GM12878 (cell line): Measurements from ENCODE around the gene RPGR. TPM values are rescaled to one million over a fixed set of nuclear protein-coding genes. Genes with fewer than 3 reads are reported as not detected.

Experiments used
- ATAC-seq: fragments of 200-7000 bp; cut with Tn5 transposase; 3 replicates; pipeline ENCODE4 v1.9.1; 2020; ENCODE audit warnings: mild to moderate bottlenecking, moderate library complexity
- BruUV-seq: library from RNA; stranded (reverse); fragments of 400-500 nt; replicated peaks from 2 replicates; lab custom pipeline; 2021; lab: Mats Ljungman, UMichigan
- CTCF ChIA-PET: fragments of 300-600 bp; sonication (Branson Sonifier 250); formaldehyde crosslinking; extraction: SDS; loops from one replicate; lab custom pipeline; 2021; ENCODE audit warnings: inconsistent platforms; lab: Yijun Ruan, JAX
- POLR2A ChIA-PET: fragments of 350-600 bp; formaldehyde crosslinking; extraction: SDS; loops from one replicate; lab custom pipeline; 2021; ENCODE audit warnings: inconsistent platforms; lab: Charles Lee
- RAD21 ChIA-PET: fragments of 300-600 bp; sonication (Branson Sonifier 250); formaldehyde crosslinking; loops from one replicate; lab custom pipeline; 2023; ENCODE audit warnings: antibody characterized with exemption; ENCODE audit not compliant: unreplicated experiment; lab: Charles Lee
- SMC1A ChIA-PET: fragments of 300-600 bp; sonication (Branson Sonifier 250); formaldehyde crosslinking; loops from one replicate; lab custom pipeline; 2023; ENCODE audit not compliant: unreplicated experiment, uncharacterized antibody; lab: Charles Lee
- DNase-seq: peaks from one replicate; pipeline ENCODE4 v3.0.0-alpha.2; 2011; ENCODE audit warnings: low read depth, low spot score
- FAIRE-seq: peaks from 3 replicates; lab custom pipeline; 2011; peaks lifted over from hg19 to GRCh38; lab: Jason Lieb, UNC
- H2AFZ ChIP-seq: 2 replicates; pipeline ENCODE4 v1.6.0; 2011; ENCODE audit warnings: low read depth, low read length, control low read depth; ENCODE audit not compliant: control insufficient read depth
- H3K27ac ChIP-seq: 2 replicates; pipeline ENCODE4 v1.5.1; 2011; ENCODE audit warnings: control low read depth; ENCODE audit not compliant: control insufficient read depth, insufficient read depth
- H3K27me3 ChIP-seq, 2 experiments: replicated peaks in 1 of 2; 2 replicates each; pipeline versions ENCODE4 v1.6.0 to v1.6.1; 2011; ENCODE audit warnings: low read length in 1 of 2; ENCODE audit not compliant: control insufficient read depth in 2 of 2, insufficient read depth in 2 of 2
- H3K36me3 ChIP-seq, 2 experiments: 2 replicates each; pipeline ENCODE4 v1.5.1; 2011; ENCODE audit warnings: low read length in 1 of 2; ENCODE audit not compliant: control insufficient read depth in 2 of 2, insufficient read depth in 2 of 2
- H3K4me1 ChIP-seq: 2 replicates; pipeline ENCODE4 v1.6.1; 2011; ENCODE audit warnings: mild to moderate bottlenecking, low read length, moderate library complexity, mixed read lengths; ENCODE audit not compliant: control insufficient read depth, insufficient read depth
- H3K4me2 ChIP-seq: 2 replicates; pipeline ENCODE4 v1.6.0; 2011; ENCODE audit warnings: control low read depth; ENCODE audit not compliant: control insufficient read depth, insufficient read depth
- H3K4me3 ChIP-seq: fragments of 200-600 bp; sonication (generic); 2 replicates; pipeline ENCODE4 v1.5.1; 2016
- H3K79me2 ChIP-seq: 2 replicates; pipeline ENCODE4 v1.6.0; 2011; ENCODE audit warnings: low read length; ENCODE audit not compliant: control insufficient read depth, insufficient read depth
- H3K9ac ChIP-seq: 2 replicates; pipeline ENCODE4 v1.8.0; 2011; ENCODE audit warnings: low read length, control low read depth, mixed read lengths; ENCODE audit not compliant: control insufficient read depth, insufficient read depth
- H3K9me3 ChIP-seq: replicated peaks from 3 replicates; pipeline ENCODE4 v1.5.1; 2011; ENCODE audit warnings: mild to moderate bottlenecking, low read length; ENCODE audit not compliant: control insufficient read depth, insufficient read depth
- H4K20me1 ChIP-seq: 2 replicates; pipeline ENCODE4 v1.6.0; 2011; ENCODE audit not compliant: control insufficient read depth, insufficient read depth
- IRF4 ChIP-seq: IDR thresholded peaks from 2 replicates; pipeline ENCODE4 v1.6.1; 2011; ENCODE audit warnings: low read depth, low read length
- NFIC ChIP-seq: IDR thresholded peaks from 2 replicates; pipeline ENCODE4 v1.6.1; 2012; ENCODE audit warnings: low read depth, mild to moderate bottlenecking, inconsistent platforms, low read length, moderate library complexity
- PML ChIP-seq: IDR thresholded peaks from 2 replicates; pipeline ENCODE4 v1.6.1; 2012; ENCODE audit warnings: low read length, inconsistent platforms
- ZBTB40 ChIP-seq: fragments of 450-650 bp; IDR thresholded peaks from 2 replicates; pipeline ENCODE4 v1.6.1; 2016; ENCODE audit warnings: mild to moderate bottlenecking, moderate library complexity, borderline replicate concordance
- WGBS: methylation state at CpG from one replicate; pipeline ENCODE4 v1.1.6; 2016; ENCODE audit warnings: low lambda C conversion rate; ENCODE audit not compliant: insufficient replicate concordance, insufficient coverage; ENCODE audit errors: missing lambda C conversion rate; 5-methylcytosine and 5-hydroxymethylcytosine counted together
- in situ Hi-C: fragments of 300-500 bp; cut with MboI; formaldehyde crosslinking; loops from 9 replicates; pipeline ENCODE4 v1.14.3; 2018; ENCODE audit warnings: mixed read lengths
- intact Hi-C: fragments of 100-400 bp; cut with micrococcal nuclease; formaldehyde crosslinking; loops from one replicate; pipeline ENCODE4 v1.14.2; 2022; ENCODE audit not compliant: unreplicated experiment
- polyA plus RNA-seq, 11 experiments: library from polyadenylated mRNA; depleted of rRNA in 4 of 11; unstranded in 6 of 11; stranded (reverse) in 5 of 11; fragments of >200 nt; fragmentation: Nextera tagmentation in 4 of 11; fragmentation: Illumina TruSeq in 1 of 11; extraction: Ambion mirVana in 4 of 11; extraction: Trizol in 1 of 11; gene quantifications; 1 replicate in 1 of 11; 2 replicates in 10 of 11; pipeline versions ENCODE4 v1.2.1 to v1.2.3, GENCODE V29; 2011 to 2016; ENCODE audit warnings: inconsistent platforms in 2 of 11, missing spikeins in 2 of 11, low read depth in 1 of 11
- total RNA-seq, 4 experiments: library from RNA; depleted of rRNA in 3 of 4; stranded (reverse); fragments of >200 nt in 3 of 4; fragmentation: Illumina TruSeq in 1 of 4; extraction: Trizol in 1 of 4; gene quantifications; 2 replicates each; pipeline versions ENCODE4 v1.2.1 to v1.2.3, GENCODE V29; 2013 to 2021

The RPGR gene
- total and polyA plus RNA-seq, 10 of the 15 experiments (the other 5 are each of a cell fraction or from before 2014, with no cell fraction given) = 5.5 to 13.4 (median 7.6) TPM

- DNase-seq = no peak
- no peaks in the 10 kb centered on the region for H3K9me3 ChIP-seq
- ATAC-seq = no peak
- no peaks in the 10 kb centered on the region for H3K36me3 ChIP-seq
- WGBS = 21% methylated on average over 6 of the region's 6 CpGs
- no peak overlapping the region for H3K9ac ChIP-seq
- H4K20me1 ChIP-seq = no peaks in the 10 kb centered on the region
- SMC1A ChIA-PET = no interaction called here
- no peak overlapping the region for H3K4me3 ChIP-seq
- no peak for TF ChIP-seq PML
- TF ChIP-seq ZBTB40 = no peak
- TF ChIP-seq NFIC = no peak
- no peak for TF ChIP-seq IRF4
- TF ChIP-seq, all 136 proteins: peak for 0
- no peak for FAIRE-seq
- POLR2A ChIA-PET = no interaction called here
- intact Hi-C loops = no loop called here
- no peak overlapping the region for H2AFZ ChIP-seq
- no TSS peak for BruUV-seq
- in situ Hi-C loops = no loop called here
- no peaks in the 10 kb centered on the region for H3K79me2 ChIP-seq
- RAD21 ChIA-PET = no interaction called here
- no peaks in the 10 kb centered on the region for H3K27me3 ChIP-seq
- no peaks in the 10 kb centered on the region for H3K4me1 ChIP-seq
- no peak overlapping the region for H3K27ac ChIP-seq
- CTCF ChIA-PET = no interaction called here
- no peak overlapping the region for H3K4me2 ChIP-seq
Measured at GRCh38 chrX:38236901-38237615, 90.3 kb downstream of the RPGR start.
